Activated CD8-positive, alpha-beta T cell treated with anti-CD3 and anti-CD28 coated beads, Interleukin-2, amount 10 ng/mL, durations not matched to agents 7 days and 5 days (primary cell): Measurements from ENCODE around the gene ZNF330. TPM values are rescaled to one million over a fixed set of nuclear protein-coding genes. Genes with fewer than 3 reads are reported as not detected.
"Not testable (repeated sequence)": the region's sequence is repeated elsewhere in the genome, so short reads cannot be mapped to it uniquely, and the experiment has no call there.

Experiments used
- ATAC-seq: fragments of 150-1000 bp; cut with Tn5 transposase; one replicate; pipeline ENCODE4 v1.10.0; 2021; ENCODE audit warnings: moderate library complexity
- CTCF ChIA-PET: fragments of 350-600 bp; sonication (Branson Sonifier 250); formaldehyde crosslinking; loops from one replicate; lab custom pipeline; 2021; ENCODE audit warnings: antibody characterized with exemption; lab: Charles Lee
- POLR2A ChIA-PET: fragments of 350-600 bp; sonication (Branson Sonifier 250); formaldehyde crosslinking; loops from one replicate; lab custom pipeline; 2021; ENCODE audit warnings: antibody characterized with exemption; lab: Charles Lee
- DNase-seq: peaks from one replicate; pipeline ENCODE4 v3.0.0-alpha.2; 2020
- H3K27ac Mint-ChIP-seq: one replicate; pipeline ENCODE4 v1.8.0; 2021; ENCODE audit warnings: mild to moderate bottlenecking, mixed read lengths
- H3K27me3 Mint-ChIP-seq: one replicate; pipeline ENCODE4 v1.8.0; 2021; ENCODE audit warnings: low read depth, mixed read lengths
- H3K36me3 Mint-ChIP-seq: one replicate; pipeline ENCODE4 v1.8.0; 2021; ENCODE audit warnings: low read depth, mixed read lengths
- H3K4me1 Mint-ChIP-seq: one replicate; pipeline ENCODE4 v1.8.0; 2021; ENCODE audit warnings: low read depth, mixed read lengths
- H3K4me3 Mint-ChIP-seq: one replicate; pipeline ENCODE4 v1.8.0; 2021; ENCODE audit warnings: mild to moderate bottlenecking, mixed read lengths
- H3K9me3 Mint-ChIP-seq: one replicate; pipeline ENCODE4 v1.8.0; 2022; ENCODE audit warnings: mixed read lengths; ENCODE audit not compliant: insufficient read depth
- total RNA-seq, 2 experiments: library from RNA; stranded (reverse); gene quantifications; one replicate each; pipeline ENCODE4 v1.2.3, GENCODE V29; 2021

Gene ZNF330
- total RNA-seq: 10 to 100 TPM; 37.1 to 42.7 TPM

- H3K4me3 Mint-ChIP-seq: peak within 1 kb of the TSS; percentile 91
- peaks cover 43% of the 10 kb centered on the region for H3K4me1 Mint-ChIP-seq
- peaks cover 6% of the 10 kb centered on the region for H3K27me3 Mint-ChIP-seq
- CTCF ChIA-PET: no interaction called here
- DNase-seq (peak; percentile 85), ATAC-seq (peak; percentile 86)
- POLR2A ChIA-PET: no interaction called here
- H3K9me3 Mint-ChIP-seq: no peaks in the 10 kb centered on the region
- H3K36me3 Mint-ChIP-seq: peaks cover 27% of the 10 kb centered on the region
- peak within 1 kb of the TSS; percentile 97 for H3K27ac Mint-ChIP-seq
Measured at GRCh38 chr4:141220691-141221659, at the start of gene ZNF330. Gene ZNF330 (plus strand): TSS chr4:141220895. CDS start chr4:141222372, 1,477 bp downstream.

- ChIA-PET CTCF (no interaction called here), POLR2A (no interaction called here)
- Mint-ChIP-seq H3K4me3 (no peak overlapping the region), H3K4me1 (no peaks in the 10 kb centered on the region), H3K27me3 (peaks cover 5% of the 10 kb centered on the region), H3K9me3 (no peaks in the 10 kb centered on the region), H3K36me3 (no peaks in the 10 kb centered on the region), H3K27ac (no peak overlapping the region)
- no peak for ATAC-seq
- DNase-seq: no peak
Measured at GRCh38 chr4:141174457-141174856, 46.2 kb upstream of the ZNF330 start.

GRCh38 chr4:141177171-141177570 lies 43.5 kb upstream of the ZNF330 start:
- H3K4me3 Mint-ChIP-seq: no peak overlapping the region
- CTCF ChIA-PET: interaction anchor here (1.1 kb wide), 1 partner anchor 20 kb away, joined by 3 read pairs; no protein-coding TSS in a partner anchor
- no peaks in the 10 kb centered on the region for H3K9me3 Mint-ChIP-seq
- peaks cover 11% of the 10 kb centered on the region for H3K27me3 Mint-ChIP-seq
- POLR2A ChIA-PET: no interaction called here
- ATAC-seq (no peak), DNase-seq (no peak)
- no peaks in the 10 kb centered on the region for H3K4me1 Mint-ChIP-seq
- H3K27ac Mint-ChIP-seq: no peak overlapping the region
- H3K36me3 Mint-ChIP-seq: no peaks in the 10 kb centered on the region

DNA sequence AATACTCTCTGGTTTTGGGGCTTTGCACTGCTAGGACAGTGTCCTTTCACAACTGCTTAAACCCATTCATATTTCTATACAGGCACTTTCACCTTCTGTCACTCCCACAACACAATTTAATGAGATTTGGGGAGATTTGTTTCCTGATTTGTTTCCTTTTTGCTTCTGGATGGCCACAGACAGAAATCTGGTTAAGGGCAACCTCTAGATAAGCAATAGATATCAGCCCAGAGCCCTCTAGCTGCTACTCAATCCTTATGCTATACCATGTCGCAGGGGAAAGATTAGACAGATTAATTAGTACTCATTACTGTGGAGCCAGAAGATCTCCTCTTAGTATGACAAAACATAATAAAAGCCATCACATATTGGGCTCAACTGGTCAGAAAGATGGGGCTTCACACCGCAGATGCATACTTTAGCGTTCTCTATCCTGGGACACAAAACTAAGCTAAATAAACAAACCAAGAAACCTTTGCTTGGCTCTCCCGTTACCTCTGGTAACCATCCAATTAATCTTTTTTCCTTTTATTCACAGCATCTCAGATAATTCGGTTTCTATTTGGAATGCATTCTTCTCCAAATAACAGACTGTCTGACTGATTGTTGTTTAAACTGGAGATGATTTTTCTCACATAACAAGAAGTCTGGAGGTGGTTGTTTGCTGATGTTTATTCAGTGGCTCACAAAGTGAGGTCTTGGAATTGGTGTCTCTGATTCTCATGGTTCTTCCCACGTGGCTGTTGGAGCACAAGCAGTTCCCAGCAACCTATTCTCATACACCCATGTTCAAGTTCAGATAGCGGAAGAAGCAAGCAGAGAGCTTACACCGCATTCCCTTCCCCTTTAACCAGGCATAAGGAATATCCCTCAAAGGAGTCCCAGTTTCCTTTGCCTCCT lies 41.0 kb upstream of the ZNF330 start:
- ChIA-PET CTCF (no interaction called here), POLR2A (no interaction called here)
- ATAC-seq (no peak), DNase-seq (no peak)
- H3K4me1 Mint-ChIP-seq: no peaks in the 10 kb centered on the region
- no peaks in the 10 kb centered on the region for H3K9me3 Mint-ChIP-seq
- no peak overlapping the region for H3K4me3 Mint-ChIP-seq
- no peak overlapping the region for H3K27ac Mint-ChIP-seq
- no peaks in the 10 kb centered on the region for H3K36me3 Mint-ChIP-seq
- H3K27me3 Mint-ChIP-seq: peaks cover 12% of the 10 kb centered on the region

GRCh38 chr4:141180991-141181761 lies 39.5 kb upstream of the ZNF330 start:
- no peak overlapping the region for H3K27ac Mint-ChIP-seq
- H3K36me3 Mint-ChIP-seq: no peaks in the 10 kb centered on the region
- no peak for ATAC-seq
- CTCF ChIA-PET: no interaction called here
- DNase-seq: no peak
- H3K27me3 Mint-ChIP-seq: peaks cover 18% of the 10 kb centered on the region
- H3K4me1 Mint-ChIP-seq: no peaks in the 10 kb centered on the region
- no peaks in the 10 kb centered on the region for H3K9me3 Mint-ChIP-seq
- H3K4me3 Mint-ChIP-seq: no peak overlapping the region
- POLR2A ChIA-PET: no interaction called here

DNA sequence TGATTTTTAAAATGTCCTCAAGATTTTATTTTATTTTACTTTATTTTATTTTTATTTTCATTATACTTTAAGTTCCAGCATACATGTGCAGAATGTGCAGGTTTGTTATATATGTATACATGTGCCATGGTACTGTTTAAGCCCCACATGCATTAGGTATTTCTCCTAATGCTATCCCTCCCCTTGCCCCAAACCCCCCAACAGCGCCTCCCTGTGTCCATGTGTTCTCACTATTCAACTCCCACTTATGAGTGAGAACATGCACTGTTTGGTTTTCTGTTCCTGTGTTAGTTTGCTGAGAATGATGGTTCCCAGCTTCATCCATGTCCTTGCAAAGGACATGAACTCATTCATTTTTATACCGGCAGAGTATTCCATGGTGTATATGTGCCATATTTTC lies 37.2 kb upstream of the ZNF330 start:
- H3K4me3 Mint-ChIP-seq, H3K4me1 Mint-ChIP-seq, POLR2A ChIA-PET, DNase-seq, H3K36me3 Mint-ChIP-seq, ATAC-seq, CTCF ChIA-PET, H3K27ac Mint-ChIP-seq, H3K9me3 Mint-ChIP-seq: not testable (repeated sequence)
- H3K27me3 Mint-ChIP-seq: peaks cover 16% of the 10 kb centered on the region

DNA sequence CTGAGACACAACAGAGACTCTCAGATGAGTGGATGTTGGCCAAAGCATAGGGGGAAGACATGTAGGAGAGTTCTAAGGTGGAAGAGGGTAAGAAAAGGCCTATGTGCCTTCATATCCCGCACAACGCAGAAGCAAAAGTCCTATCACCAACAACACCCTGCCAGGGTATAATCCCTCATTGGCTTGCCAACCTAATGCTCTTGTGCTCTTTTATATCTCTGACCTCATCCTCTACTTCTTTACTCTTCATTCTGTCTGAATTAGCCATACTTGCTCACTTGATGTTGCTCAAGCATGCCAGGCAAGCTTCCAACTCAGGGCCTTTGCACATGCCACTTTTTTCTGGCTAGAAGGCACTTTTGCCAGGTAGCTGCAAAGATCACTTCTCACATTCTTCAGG lies 28.1 kb upstream of the ZNF330 start:
- H3K4me3 Mint-ChIP-seq: no peak overlapping the region
- H3K36me3 Mint-ChIP-seq: no peaks in the 10 kb centered on the region
- H3K27ac Mint-ChIP-seq: no peak overlapping the region
- ChIA-PET CTCF (no interaction called here), POLR2A (no interaction called here)
- H3K4me1 Mint-ChIP-seq: no peaks in the 10 kb centered on the region
- H3K27me3 Mint-ChIP-seq: peaks cover 9% of the 10 kb centered on the region
- DNase-seq (no peak), ATAC-seq (no peak)
- no peaks in the 10 kb centered on the region for H3K9me3 Mint-ChIP-seq

GRCh38 chr4:141193516-141194034 lies 27.1 kb upstream of the ZNF330 start:
- Mint-ChIP-seq H3K27me3 (peaks cover 11% of the 10 kb centered on the region), H3K36me3 (no peaks in the 10 kb centered on the region), H3K27ac (no peak overlapping the region), H3K9me3 (no peaks in the 10 kb centered on the region), H3K4me3 (no peak overlapping the region), H3K4me1 (no peaks in the 10 kb centered on the region)
- DNase-seq (no peak), ATAC-seq (no peak)
- POLR2A ChIA-PET: no interaction called here
- CTCF ChIA-PET: interaction anchor here (0.8 kb wide), 1 partner anchor 21 kb away, joined by 3 read pairs; no protein-coding TSS in a partner anchor

DNA sequence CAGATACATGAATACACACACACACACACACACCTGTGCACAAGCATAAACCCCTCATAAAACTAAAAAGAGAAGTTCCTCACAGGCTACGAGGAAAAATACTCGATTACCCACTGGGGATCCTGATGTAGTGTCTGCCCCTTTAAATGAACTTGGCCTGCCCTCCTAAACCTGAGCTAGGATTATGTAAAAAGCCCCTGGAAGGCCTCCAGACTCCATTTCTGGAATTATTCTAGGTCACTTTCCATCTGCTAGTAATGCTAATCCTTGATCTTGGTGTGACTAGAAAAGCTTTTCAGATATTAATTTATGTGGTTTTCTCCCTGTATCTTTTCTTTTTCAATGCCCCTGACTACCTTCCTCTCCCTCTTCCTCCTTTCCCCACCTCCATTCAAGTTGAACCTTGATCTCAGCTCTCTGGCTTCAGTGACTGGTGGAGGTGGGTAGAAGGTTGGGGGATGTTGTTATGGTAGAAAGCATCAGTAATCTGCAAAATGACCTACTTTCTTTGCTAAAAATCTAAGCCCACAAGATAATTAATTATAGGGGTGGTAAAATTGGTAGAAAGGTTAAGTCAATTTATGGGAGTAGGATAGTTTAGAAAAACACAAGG lies 25.5 kb upstream of the ZNF330 start:
- Mint-ChIP-seq H3K9me3 (no peaks in the 10 kb centered on the region), H3K4me1 (no peaks in the 10 kb centered on the region), H3K27ac (no peak overlapping the region), H3K36me3 (no peaks in the 10 kb centered on the region), H3K4me3 (no peak overlapping the region), H3K27me3 (peaks cover 11% of the 10 kb centered on the region)
- ChIA-PET CTCF (no interaction called here), POLR2A (no interaction called here)
- ATAC-seq (no peak), DNase-seq (no peak)

- no peaks in the 10 kb centered on the region for H3K9me3 Mint-ChIP-seq
- H3K27ac Mint-ChIP-seq: no peak overlapping the region
- ATAC-seq: no peak
- no peaks in the 10 kb centered on the region for H3K36me3 Mint-ChIP-seq
- peaks cover 11% of the 10 kb centered on the region for H3K27me3 Mint-ChIP-seq
- H3K4me1 Mint-ChIP-seq: no peaks in the 10 kb centered on the region
- CTCF ChIA-PET: no interaction called here
- no peak overlapping the region for H3K4me3 Mint-ChIP-seq
- DNase-seq: no peak
- POLR2A ChIA-PET: no interaction called here
Measured at GRCh38 chr4:141196227-141196933, 24.3 kb upstream of the ZNF330 start.
